ENCODE results near the gene CCNB1IP1.

DNA sequence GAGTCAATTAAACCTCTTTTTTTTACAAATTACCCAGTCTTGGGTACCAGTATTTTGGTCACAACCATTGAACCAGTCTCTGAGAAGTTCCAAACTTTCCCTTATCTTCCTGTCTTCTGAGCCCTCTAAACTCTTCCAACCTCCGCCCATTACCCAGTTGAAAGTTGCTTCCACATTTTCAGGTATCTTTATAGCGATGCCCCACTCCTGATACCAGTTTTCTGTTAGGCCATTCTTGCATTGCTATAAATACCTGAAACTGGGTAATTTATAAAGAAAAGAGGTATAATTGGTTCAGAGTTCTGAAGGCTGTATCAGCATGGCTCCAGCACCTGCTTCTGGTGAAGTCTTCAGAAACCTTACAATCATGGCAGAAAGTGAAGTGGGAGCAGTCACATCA lies 59.0 kb downstream of the CCNB1IP1 start:
- TF ChIP-seq, protein P1, sequence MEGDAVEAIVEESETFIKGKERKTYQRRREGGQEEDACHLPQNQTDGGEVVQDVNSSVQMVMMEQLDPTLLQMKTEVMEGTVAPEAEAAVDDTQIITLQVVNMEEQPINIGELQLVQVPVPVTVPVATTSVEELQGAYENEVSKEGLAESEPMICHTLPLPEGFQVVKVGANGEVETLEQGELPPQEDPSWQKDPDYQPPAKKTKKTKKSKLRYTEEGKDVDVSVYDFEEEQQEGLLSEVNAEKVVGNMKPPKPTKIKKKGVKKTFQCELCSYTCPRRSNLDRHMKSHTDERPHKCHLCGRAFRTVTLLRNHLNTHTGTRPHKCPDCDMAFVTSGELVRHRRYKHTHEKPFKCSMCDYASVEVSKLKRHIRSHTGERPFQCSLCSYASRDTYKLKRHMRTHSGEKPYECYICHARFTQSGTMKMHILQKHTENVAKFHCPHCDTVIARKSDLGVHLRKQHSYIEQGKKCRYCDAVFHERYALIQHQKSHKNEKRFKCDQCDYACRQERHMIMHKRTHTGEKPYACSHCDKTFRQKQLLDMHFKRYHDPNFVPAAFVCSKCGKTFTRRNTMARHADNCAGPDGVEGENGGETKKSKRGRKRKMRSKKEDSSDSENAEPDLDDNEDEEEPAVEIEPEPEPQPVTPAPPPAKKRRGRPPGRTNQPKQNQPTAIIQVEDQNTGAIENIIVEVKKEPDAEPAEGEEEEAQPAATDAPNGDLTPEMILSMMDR (IDR thresholded peaks at IDR 0.05): no peak
- no peak for TF ChIP-seq POLR2A (IDR thresholded peaks at IDR 0.05)
- TF ChIP-seq EP300 (IDR thresholded peaks at IDR 0.05): no peak

All from tibial nerve (tissue), 4 donors.